ENCODE measurements around the gene RAPGEF4.

The RAPGEF4 gene

DNA sequence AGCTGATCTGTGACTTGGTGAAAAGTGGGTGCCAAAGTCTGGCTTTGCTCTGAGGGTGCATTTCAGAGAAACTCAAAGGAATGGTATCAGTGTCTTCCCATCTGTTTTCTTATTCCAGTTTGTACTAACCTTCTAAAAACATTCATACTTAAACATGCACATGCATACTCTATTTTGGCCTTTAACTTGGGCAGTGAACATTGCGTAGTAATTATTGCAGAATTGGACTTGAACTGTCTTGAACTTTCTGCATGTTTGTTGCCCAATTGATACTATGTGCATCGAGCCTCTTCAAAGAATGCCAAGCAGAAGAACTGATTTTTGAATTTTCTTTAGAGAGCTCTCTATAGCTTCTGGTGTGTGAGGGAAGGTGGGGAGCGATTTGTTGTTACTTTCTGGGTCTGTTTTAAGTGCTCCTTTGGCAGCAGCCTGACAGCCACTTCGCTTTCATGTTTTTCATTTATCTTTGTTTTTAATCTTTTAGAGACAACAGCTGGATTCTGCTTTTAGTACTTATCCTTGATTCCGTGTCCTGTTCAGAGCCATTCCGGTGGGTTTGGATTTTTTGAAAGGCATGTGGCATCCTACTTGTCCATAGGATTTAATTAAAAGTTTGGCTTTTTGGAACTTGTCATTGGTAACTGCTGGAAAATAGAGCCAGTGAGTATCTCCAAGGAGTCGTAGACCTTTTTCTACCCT lies 159.2 kb downstream of the RAPGEF4 start:
- DNase-seq (ENCODE audit: extremely low read depth in 1 of 2, low read depth in 1 of 2): no peak

DNA sequence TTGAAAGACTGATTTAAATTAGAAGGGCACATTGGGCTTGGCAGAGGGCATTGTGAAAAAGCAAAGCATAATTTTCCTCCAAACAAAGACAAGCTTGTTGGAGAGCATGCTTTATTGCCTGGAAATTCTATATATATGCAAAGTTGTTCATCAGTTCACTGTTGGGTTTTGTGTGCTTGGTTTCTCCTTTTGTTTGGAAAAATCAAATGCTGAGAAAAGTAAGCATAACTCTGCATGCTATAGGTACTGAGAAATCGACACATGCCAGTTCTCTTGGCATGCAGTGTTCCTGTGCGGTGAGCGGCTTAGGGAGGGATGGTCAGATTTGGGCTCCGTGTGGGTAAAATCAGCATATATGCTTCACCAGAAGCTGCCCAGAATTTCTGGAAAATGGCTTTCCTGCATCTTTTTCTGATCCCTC lies 161.0 kb downstream of the RAPGEF4 start:
- DNase-seq (ENCODE audit: extremely low read depth in 1 of 2, low read depth in 1 of 2): no peak

DNA sequence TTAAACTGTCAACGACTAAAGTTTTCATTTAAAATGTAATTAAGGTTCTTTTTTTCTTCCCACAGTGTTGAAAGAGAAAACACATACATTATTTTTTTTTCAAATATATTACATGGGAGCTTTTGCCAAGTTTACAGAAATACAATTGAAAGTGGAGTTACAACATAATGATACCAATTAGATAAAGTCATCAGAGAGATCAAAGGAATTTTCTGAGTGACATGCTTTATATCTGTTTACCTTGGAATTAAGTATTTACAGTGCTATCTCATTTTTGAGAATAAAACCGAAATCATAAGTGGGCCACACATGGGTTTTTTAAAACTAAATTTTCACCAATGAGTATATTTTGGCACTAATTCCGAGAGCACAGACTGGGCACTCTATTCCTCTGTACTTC lies 165.2 kb downstream of the RAPGEF4 start:
- DNase-seq (ENCODE audit: extremely low read depth in 1 of 2, low read depth in 1 of 2): no peak

DNA sequence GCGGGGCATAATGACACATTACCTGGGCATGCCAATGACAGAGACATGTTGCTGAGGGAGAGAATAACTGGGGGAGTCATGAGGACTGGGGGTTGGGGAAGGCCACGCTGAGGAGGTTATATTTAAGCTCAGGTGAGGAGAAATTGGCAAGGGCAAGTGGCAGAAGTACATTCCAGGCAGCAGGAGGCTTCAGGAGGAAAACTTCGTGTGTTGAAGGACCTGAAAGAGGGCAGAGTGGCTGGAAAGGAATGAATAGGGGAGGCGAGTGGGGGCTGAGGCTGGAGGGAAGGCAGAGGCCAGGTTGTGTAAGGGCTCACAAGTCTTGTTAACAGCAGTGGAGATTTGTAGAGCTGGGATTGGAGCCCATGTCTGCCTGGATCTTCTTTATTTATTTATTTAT lies 166.3 kb downstream of the RAPGEF4 start:
- DNase-seq (ENCODE audit: extremely low read depth in 1 of 2, low read depth in 1 of 2): no peak

DNA sequence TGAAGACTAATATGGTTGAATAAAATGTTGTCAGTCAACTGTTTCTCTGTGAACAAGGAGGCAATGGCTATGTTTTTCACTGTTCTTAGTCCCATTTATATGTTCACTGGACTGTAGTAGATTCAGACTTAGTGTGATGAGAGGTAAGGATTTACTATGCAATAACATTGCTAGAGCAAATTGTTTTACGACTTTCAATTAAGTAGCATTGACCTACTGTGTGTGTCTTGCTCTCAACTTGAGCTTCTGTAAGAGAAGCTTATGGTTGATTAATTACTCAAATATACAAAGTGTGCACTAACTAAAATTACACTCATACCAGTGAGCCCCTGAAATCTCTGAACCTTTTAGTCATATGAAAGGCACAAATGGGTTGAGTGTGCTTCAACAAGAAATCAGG lies 168.6 kb downstream of the RAPGEF4 start:
- no peak for DNase-seq (ENCODE audit: extremely low read depth in 1 of 2, low read depth in 1 of 2)

DNA sequence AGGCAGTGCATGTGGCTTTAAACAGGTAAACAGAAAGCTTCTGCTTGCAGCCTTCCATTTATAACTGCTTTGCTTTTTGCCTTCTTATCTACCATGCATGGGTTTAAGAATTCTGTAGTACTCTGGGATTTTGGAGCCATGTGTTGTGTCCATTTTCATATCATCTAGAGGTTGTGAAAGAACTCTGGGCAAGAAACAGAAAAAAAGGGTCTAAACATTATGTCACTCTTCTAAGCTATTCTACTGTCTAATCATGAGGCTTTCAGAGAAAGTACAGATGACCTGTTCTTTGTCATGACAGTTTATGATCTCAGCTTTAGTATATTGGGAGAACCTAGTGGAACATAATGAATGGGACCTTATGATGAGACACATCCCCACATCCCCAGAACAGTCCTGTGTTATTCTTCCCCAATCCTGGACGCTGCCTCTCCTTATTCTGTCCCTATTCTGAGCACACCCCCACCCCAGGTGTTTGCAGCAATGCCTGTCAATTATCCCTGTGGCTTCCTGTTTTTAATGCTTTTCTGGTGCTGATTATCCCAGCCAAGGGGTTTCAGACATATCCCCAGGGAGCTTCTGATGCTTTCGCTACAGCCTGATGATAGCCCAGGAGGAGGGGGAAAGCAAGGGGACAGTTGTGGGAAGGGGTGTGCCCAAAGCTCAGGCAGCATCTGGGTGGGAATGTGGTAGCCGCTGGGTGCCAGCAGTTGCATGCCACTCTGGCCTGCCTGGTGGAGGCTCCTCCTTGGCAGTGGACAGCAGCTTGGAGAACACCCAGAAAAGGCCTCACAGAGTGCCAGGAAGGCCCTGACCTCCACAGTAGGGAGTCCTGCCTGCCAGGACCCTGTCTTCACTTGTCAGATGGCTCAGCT lies 170.5 kb downstream of the RAPGEF4 start:
- no peak for DNase-seq (ENCODE audit: extremely low read depth in 1 of 2, low read depth in 1 of 2)

DNA sequence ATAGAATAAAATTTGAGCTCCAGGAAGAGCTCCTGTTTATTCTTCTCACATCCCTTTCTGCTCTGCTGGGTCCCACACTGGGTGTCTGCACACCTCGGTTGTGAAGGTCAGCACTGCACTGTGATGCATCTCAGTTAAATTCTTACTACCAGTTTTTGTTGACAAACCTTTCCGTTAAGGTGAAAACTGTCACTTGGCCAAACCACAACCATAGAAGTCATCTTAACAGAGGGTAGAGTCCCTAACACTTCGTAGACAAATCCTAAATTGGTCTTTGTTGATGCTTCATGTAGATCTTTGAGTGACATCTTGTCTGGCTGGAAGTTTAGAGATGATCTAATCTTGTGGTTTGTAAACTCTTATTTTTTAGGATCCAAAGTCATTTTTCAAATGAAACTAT lies 172.6 kb downstream of the RAPGEF4 start:
- DNase-seq (ENCODE audit: extremely low read depth in 1 of 2, low read depth in 1 of 2): no peak

DNA sequence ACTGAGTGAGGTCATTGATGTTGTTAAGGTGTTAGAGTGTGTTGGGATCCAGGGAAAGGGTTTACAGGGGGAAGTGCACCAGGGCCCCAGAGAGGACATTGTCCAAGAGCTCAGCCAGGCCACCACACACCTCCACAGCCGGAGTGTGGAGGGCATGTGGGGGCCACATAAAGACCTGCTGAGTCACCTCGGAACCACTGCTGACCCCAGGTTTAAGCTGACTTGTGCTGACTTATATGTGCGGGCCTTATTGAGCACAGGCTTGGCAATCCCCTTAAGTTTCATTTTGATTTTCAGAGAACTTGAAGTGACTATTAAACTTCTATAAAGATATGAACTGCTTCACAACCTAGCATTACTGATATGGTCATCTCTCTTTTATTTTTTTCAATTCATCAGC lies 173.8 kb downstream of the RAPGEF4 start:
- DNase-seq (ENCODE audit: extremely low read depth in 1 of 2, low read depth in 1 of 2): no peak

DNA sequence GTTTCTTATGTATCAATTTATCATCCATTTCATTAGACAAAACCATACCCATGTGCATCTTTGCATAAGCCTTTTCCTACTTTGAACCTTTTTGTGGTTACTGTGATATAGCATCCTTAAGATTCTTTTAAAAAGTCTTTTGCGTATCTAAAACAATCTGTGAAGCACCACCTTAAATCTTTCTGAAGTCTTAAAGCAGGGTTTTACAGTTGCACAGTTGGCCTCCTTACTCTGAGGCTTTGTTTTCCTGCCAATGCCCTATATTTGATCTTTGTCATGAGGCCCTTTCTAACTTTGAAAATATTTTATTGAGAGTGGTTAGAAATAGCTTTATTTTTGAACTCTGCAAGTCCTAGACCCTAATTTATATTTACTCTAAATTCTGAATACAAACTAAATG lies 176.6 kb downstream of the RAPGEF4 start:
- DNase-seq (ENCODE audit: extremely low read depth in 1 of 2, low read depth in 1 of 2): no peak

DNA sequence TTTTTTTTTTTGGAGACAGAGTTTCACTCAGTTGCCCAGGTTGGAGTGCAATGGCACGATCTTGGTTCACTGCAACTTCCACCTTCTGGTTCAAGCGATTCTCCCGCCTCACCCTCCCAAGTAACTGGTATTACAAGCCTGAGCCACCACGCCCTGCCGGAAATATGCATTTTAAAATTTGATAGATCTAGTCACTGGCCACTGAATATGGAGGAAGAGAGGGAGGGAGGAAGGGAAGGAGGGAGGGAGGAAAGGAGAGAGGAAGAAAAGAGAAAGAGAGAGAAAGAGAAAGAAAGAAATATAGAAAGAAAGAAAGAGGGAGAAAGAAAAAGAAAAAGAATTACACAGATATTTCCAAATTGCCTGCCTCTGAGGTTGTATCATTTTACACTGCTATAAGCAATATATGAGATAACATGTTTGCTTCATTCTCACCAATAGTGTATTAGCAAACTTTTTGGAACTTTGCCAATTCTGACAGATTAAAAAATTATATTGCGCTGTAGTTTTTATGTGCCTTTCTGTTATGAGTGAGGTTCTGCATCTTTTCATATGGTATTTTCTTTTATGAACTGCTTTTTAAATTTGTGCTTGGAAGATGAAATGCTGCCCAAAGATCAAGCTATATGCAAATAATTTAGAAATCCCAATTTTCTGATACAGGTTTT lies 178.8 kb downstream of the RAPGEF4 start:
- DNase-seq (ENCODE audit: extremely low read depth in 1 of 2, low read depth in 1 of 2): no peak

DNA sequence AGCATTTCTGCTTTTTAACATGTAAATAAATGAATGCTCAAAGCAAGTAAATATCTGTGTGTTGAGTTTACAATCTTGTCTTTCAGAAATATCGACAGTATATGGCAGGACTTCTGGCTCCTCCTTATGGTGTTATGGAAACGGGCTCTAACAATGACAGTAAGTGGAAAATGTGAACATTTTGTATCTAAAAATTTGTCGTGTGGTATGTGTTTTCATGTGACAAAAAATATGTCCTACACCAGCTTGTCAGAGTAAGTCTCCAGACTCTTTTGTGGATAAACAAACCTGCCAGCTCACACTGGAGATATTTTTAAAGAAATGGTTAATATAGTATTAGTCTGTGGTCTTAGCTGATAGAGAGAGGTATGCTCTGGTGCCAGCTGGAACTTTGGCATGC lies 182.1 kb downstream of the RAPGEF4 start:
- no peak for DNase-seq (ENCODE audit: extremely low read depth in 1 of 2, low read depth in 1 of 2)

DNA sequence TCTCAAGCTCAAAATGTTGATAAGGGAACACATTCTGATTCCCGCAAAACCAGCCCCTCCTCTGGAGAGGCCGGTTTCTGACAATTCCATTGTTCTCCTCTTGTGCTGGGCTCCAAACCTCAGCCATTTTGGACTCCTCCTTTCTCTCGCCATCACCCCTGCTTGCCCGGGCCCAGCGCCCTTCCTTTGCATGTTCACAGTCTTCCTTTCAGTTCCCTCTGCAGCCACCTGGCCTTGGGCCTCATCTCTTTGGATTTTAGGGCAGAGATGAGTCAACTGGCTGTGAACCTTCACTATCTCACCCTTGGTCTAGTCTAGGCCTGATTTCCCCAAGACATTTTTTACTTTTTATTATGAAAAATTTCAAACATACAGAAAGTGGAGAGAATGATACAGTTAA lies 184.1 kb downstream of the RAPGEF4 start:
- no peak for DNase-seq (ENCODE audit: extremely low read depth in 1 of 2, low read depth in 1 of 2)

DNA sequence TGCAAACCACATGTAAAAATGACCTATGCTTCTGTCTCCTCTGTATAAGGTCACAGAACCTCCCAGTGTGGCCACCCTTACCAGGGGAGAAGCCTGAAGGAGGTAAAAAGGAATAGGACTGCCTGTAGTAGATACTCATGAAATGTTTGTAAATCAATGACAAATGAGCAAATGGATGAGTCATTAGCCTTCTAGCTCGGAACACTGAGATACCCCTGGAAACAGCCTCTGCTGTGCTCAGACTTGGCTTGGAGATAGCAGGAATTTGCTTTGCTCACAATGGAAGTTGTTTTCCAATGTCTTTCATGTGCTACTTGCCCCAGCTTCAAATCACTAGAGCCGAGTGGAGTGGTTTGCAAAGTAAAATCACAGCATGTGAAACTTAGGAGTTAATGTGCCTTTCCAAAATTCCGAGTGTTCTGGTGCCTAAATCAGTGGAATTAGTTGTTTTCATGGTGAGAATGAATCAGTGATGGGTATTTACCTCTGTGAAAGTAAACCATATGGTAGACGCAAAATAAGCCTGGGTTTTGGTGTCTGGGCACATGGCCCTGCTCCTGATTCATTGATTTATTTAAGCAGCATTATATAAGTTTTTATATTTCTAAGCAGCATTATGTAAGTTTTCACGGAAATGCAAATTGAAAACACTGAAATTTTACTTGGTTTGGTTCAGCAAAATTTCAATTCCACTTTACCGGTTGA lies 186.0 kb downstream of the RAPGEF4 start:
- DNase-seq (ENCODE audit: extremely low read depth in 1 of 2, low read depth in 1 of 2): no peak

DNA sequence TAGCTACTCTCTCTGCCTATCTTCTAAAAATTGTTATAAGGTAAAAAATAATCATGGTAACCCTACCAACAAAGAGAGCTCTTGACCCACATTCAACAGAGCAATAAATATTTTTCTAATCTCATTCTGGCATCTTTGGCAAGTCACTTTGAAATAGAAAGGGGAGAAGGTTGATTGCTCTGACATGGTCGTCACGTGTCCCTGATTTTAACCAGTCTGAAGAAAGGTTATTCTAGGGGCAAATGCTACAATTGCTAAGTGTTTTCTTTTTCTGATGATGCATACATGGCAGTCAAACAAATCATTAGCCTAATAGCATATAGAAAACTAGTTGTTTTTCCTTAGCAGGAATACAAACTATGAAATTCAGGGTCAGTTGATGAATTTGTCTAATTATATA lies 186.7 kb downstream of the RAPGEF4 start:
- no peak for DNase-seq (ENCODE audit: extremely low read depth in 1 of 2, low read depth in 1 of 2)

DNA sequence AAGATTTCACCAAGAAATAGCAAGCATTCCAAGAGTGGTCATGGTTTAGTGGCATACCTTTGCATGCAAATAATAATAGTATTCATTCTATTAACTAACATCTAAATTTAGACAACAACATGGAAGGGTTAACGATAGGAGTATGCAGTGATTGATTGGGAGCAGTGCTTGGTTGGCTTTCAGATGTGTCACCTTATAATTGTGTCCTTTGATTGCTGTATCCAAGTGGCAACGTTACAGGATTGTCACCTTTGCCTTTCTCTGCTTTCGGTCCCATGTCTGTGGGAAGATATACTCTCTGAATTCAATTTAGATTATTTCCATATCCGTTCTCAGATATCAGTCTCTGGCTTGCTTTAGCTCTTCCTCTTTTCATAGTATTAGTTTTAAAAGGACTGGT lies 187.2 kb downstream of the RAPGEF4 start:
- no peak for DNase-seq (ENCODE audit: extremely low read depth in 1 of 2, low read depth in 1 of 2)

DNA sequence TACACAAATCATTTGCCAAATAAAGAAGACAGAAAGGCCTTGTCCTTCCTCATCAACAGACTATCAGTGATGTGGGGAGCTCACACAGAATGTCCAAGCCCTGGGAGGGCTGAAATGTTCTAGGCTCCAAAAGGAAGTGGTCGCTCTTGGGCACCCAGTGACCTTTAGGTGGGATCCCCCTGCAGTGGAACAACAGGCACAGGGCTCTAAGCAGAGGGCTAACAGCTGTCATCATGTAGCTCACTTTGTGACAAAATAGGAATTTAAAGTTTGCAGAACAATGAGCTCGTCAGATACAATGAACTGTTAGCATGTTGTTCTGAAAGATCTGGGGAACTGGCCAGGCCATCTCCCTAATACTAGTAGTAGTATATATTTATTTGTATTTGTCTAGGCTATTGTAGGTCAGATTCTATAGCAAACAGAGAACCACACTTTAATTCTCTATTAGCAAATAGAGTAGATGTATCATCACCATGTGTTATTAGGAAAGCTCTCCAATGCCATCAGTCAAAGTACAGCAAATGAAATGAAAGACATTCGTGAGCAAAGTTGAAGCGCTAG lies 188.5 kb downstream of the RAPGEF4 start:
- DNase-seq (ENCODE audit: extremely low read depth in 1 of 2, low read depth in 1 of 2): no peak

DNA sequence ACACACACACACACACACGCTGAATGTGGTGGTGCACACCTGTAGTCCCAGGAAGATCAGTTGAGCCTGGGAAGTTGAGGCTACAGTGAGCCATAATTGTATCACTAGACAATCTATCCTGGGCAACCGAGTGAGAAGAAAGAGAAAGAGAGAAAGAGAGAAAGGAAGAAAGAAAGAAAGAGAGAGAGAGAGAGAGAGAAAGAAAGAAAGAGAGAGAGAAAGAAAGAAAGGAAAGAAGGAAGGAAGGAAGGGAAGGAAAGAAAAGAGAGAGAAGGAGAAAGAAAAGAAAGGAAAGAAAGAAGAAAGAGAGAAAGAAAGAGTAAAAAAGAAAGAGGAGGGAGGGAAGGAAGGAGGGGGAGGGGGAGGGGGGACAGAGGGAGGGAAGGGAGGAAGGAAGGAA lies 190.0 kb downstream of the RAPGEF4 start:
- DNase-seq (ENCODE audit: extremely low read depth in 1 of 2, low read depth in 1 of 2): no peak

DNA sequence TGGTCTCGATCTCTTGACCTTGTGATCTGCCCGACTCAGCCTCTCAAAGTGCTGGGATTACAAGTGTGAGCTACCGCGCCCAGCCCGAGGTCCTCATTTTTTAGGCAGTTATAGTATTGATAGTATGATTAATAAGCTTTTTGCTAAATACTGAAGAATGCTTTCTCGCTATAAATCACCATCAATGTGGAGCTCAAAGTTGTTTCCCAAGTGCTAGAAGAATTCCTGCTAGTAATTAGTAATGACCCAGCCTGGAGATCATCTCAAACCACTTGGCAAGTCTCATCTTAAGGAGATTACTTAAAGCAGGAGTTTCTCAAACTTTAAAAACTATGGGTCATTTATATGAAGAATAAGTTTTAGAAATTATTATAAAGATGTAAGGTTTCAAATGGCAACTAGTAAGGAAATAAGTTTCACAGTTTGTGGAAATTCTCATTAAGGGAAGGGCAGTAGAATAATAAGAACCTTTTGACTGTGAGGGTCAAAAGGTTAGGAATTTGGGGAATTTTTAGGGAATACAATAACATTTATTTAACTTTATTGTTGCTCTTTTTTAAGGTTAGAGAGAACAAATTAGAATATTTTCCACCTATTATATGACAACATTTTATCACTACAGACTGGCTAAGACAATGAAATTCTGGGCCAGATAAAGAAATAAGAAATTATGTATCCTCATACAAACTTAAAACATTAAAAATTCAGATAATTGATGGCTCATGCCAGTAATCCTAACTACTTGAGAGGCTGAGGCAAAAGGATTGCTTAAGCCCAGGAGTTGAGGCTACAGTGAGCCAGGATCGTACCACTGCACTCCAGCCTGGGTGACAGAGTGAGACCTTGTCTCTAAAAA lies 191.4 kb downstream of the RAPGEF4 start:
- no peak for DNase-seq (ENCODE audit: extremely low read depth in 1 of 2, low read depth in 1 of 2)

DNA sequence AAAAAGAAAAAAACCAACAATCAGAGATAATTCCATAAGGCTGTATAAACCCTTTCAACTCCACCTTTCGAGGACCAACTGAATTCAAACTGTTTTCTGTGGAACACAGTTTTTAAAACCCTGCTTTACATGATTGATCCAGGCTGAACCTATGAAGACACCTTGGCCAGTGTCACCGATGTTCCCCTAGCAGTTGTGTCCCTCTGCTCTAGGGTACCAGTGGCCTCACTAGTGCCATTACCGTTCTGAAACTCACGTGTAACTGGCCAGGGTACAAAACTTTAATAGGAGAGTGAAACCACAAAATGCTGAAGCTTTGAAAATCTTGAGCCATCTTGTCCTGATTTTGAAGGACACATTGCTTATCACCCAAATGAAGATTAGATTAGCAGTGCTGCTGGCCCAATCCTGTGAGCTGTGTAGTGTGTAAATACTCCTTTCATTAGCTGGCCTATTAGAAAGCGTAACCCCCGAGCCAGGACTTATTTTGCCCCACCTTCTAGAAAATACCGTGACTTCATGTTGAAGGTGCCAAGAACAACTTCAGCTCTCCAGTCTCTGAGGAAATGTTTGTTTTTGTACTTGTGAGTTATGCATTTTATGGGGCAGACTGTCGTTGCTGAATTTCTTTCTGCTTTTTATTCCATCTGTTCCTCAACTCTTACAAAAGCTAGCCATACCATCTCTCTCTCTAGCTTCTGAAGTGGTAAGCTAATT lies 192.2 kb downstream of the RAPGEF4 start:
- no peak for DNase-seq (ENCODE audit: extremely low read depth in 1 of 2, low read depth in 1 of 2)

Measured in activated CD8-positive, alpha-beta memory T cell treated with anti-CD3 and anti-CD28 coated beads for 1 hour (primary cell).